Activated naive CD4-positive, alpha-beta T cell treated with anti-CD3 and anti-CD28 coated beads for 36 hours (primary cell): ENCODE data around the gene SLC25A12. TPM values are rescaled to one million over a fixed set of nuclear protein-coding genes. Genes with fewer than 3 reads are reported as not detected.
"Not testable (repeated sequence)": the region's sequence is repeated elsewhere in the genome, so short reads cannot be mapped to it uniquely, and the experiment has no call there.

Experiments
- CTCF ChIA-PET: fragments of 350-600 bp; sonication (Branson Sonifier 250); formaldehyde crosslinking; loops from one replicate; lab custom pipeline; 2021; ENCODE audit warnings: antibody characterized with exemption; lab: Charles Lee
- DNase-seq: peaks from one replicate; pipeline ENCODE4 v3.0.0-alpha.2; 2020
- H3K27ac Mint-ChIP-seq: one replicate; pipeline ENCODE4 v1.8.0; 2021; ENCODE audit warnings: mild to moderate bottlenecking, mixed read lengths
- H3K27me3 Mint-ChIP-seq: one replicate; pipeline ENCODE4 v1.8.0; 2021; ENCODE audit warnings: low read depth, mixed read lengths
- H3K36me3 Mint-ChIP-seq: one replicate; pipeline ENCODE4 v1.8.0; 2021; ENCODE audit warnings: low read depth, mixed read lengths
- H3K4me1 Mint-ChIP-seq: one replicate; pipeline ENCODE4 v1.8.0; 2021; ENCODE audit warnings: low read depth, mixed read lengths
- H3K4me3 Mint-ChIP-seq: one replicate; pipeline ENCODE4 v1.8.0; 2021; ENCODE audit warnings: mild to moderate bottlenecking, moderate library complexity, mixed read lengths
- H3K9me3 Mint-ChIP-seq: one replicate; pipeline ENCODE4 v1.8.0; 2021; ENCODE audit warnings: mixed read lengths
- intact Hi-C: fragments of 100-400 bp; cut with micrococcal nuclease; formaldehyde crosslinking; loops from one replicate; pipeline ENCODE4 v1.15.1; 2023
- total RNA-seq, 2 experiments: library from RNA; stranded (reverse); gene quantifications; one replicate each; pipeline ENCODE4 v1.2.3, GENCODE V29; 2021

SLC25A12 gene
- total RNA-seq, 2 experiments from 2014 or later: 15.0 to 17.4 TPM

DNA sequence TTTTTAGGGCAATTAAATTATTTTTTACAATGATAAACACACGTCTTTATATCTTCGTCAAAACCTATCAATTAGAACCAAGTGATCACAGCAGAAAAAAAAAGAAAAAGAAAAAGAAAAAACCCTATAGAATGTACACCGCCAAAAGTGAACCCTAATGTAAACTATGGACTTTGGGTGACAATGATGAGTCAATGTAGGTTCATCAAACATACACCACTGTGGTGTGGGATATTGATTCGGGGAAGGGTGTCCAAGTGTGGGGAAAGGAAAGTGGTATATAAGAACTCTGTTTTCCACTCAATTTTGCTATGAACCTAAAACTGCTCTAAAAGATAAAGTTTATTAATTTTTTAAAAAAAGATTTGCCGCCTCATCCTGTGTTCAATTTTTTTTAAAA lies 121.7 kb downstream of the SLC25A12 start:
- Mint-ChIP-seq H3K4me3 (no peak overlapping the region), H3K27me3 (no peaks in the 10 kb centered on the region), H3K36me3 (peaks cover 8% of the 10 kb centered on the region), H3K9me3 (peaks cover 16% of the 10 kb centered on the region), H3K4me1 (no peaks in the 10 kb centered on the region), H3K27ac (no peak overlapping the region)
- CTCF ChIA-PET: no interaction called here
- DNase-seq: no peak
- intact Hi-C loops: no loop called here

GRCh38 chr2:171771463-171771862 lies 122.6 kb downstream of the SLC25A12 start:
- Mint-ChIP-seq H3K4me1 (no peaks in the 10 kb centered on the region), H3K4me3 (no peak overlapping the region), H3K27me3 (no peaks in the 10 kb centered on the region), H3K27ac (no peak overlapping the region), H3K9me3 (peaks cover 16% of the 10 kb centered on the region), H3K36me3 (peaks cover 11% of the 10 kb centered on the region)
- intact Hi-C loops: no loop called here
- no peak for DNase-seq
- CTCF ChIA-PET: no interaction called here

- intact Hi-C loops: no loop called here
- H3K27me3 Mint-ChIP-seq: no peaks in the 10 kb centered on the region
- no peak overlapping the region for H3K4me3 Mint-ChIP-seq
- no peaks in the 10 kb centered on the region for H3K4me1 Mint-ChIP-seq
- peaks cover 34% of the 10 kb centered on the region for H3K36me3 Mint-ChIP-seq
- no peak for DNase-seq
- no peak overlapping the region for H3K27ac Mint-ChIP-seq
- H3K9me3 Mint-ChIP-seq: peaks cover 2% of the 10 kb centered on the region
- CTCF ChIA-PET: no interaction called here
These were observed 130.4 kb downstream of the SLC25A12 start for GRCh38 chr2:171763602-171764001.

GRCh38 chr2:171762879-171763573 lies 131.0 kb downstream of the SLC25A12 start:
- Mint-ChIP-seq H3K9me3 (peaks cover 7% of the 10 kb centered on the region), H3K36me3 (peaks cover 40% of the 10 kb centered on the region), H3K4me1 (no peaks in the 10 kb centered on the region), H3K27me3 (no peaks in the 10 kb centered on the region), H3K4me3 (no peak overlapping the region), H3K27ac (no peak overlapping the region)
- intact Hi-C loops: no loop called here
- CTCF ChIA-PET: no interaction called here
- DNase-seq: no peak

GRCh38 chr2:171761176-171761575 lies 132.9 kb downstream of the SLC25A12 start:
- H3K27me3 Mint-ChIP-seq, H3K27ac Mint-ChIP-seq, intact Hi-C loops, H3K4me1 Mint-ChIP-seq, DNase-seq, H3K4me3 Mint-ChIP-seq: not testable (repeated sequence)
- Mint-ChIP-seq H3K36me3 (peaks cover 47% of the 10 kb centered on the region), H3K9me3 (peaks cover 14% of the 10 kb centered on the region)
- CTCF ChIA-PET: interaction anchor here (0.6 to 0.7 kb wide), 2 partner anchors 16 to 324 kb away, joined by 3 to 5 read pairs; partner anchors contain the start of gene DLX1

GRCh38 chr2:171758762-171759161 lies 135.3 kb downstream of the SLC25A12 start:
- H3K27me3 Mint-ChIP-seq, intact Hi-C loops, CTCF ChIA-PET, DNase-seq, H3K4me3 Mint-ChIP-seq, H3K27ac Mint-ChIP-seq, H3K4me1 Mint-ChIP-seq: not testable (repeated sequence)
- Mint-ChIP-seq H3K36me3 (peaks cover 62% of the 10 kb centered on the region), H3K9me3 (peaks cover 23% of the 10 kb centered on the region)

- no peaks in the 10 kb centered on the region for H3K27me3 Mint-ChIP-seq
- H3K4me1 Mint-ChIP-seq: no peaks in the 10 kb centered on the region
- H3K9me3 Mint-ChIP-seq: peaks cover 21% of the 10 kb centered on the region
- no peak for DNase-seq
- H3K36me3 Mint-ChIP-seq: peaks cover 52% of the 10 kb centered on the region
- H3K4me3 Mint-ChIP-seq: no peak overlapping the region
- intact Hi-C loops: no loop called here
- CTCF ChIA-PET: interaction anchor here (0.6 kb wide), 1 partner anchor 183 kb away, joined by 6 read pairs; no protein-coding TSS in a partner anchor
- no peak overlapping the region for H3K27ac Mint-ChIP-seq
These were observed 139.6 kb downstream of the SLC25A12 start for GRCh38 chr2:171754254-171754939.

DNA sequence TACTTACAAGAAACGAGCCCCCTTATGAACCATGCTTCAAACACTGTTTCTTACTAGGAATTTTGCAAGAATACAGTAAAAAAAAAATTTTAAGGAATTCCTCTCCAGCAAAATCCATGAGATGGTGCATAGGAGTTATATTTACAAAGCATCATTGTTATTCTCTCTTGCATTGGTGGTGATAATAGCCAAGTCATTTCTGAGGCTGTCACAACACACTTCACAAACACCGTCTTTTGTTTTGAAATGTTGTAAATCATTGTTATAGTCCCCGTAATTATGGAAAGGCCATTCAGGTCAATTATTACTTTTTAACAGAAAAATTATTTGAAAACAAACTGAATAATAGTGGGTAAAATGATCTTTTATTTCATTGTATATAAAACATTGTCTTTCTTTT lies 146.7 kb downstream of the SLC25A12 start:
- Mint-ChIP-seq H3K36me3 (peaks cover 32% of the 10 kb centered on the region), H3K9me3 (no peaks in the 10 kb centered on the region), H3K4me3 (no peak overlapping the region), H3K27me3 (no peaks in the 10 kb centered on the region), H3K27ac (no peak overlapping the region), H3K4me1 (no peaks in the 10 kb centered on the region)
- intact Hi-C loops: no loop called here
- DNase-seq: no peak
- CTCF ChIA-PET: no interaction called here

GRCh38 chr2:171745806-171746205 lies 148.2 kb downstream of the SLC25A12 start:
- Mint-ChIP-seq H3K9me3 (no peaks in the 10 kb centered on the region), H3K27ac (no peak overlapping the region), H3K27me3 (no peaks in the 10 kb centered on the region), H3K36me3 (peaks cover 31% of the 10 kb centered on the region), H3K4me3 (no peak overlapping the region), H3K4me1 (no peaks in the 10 kb centered on the region)
- CTCF ChIA-PET: interaction anchor here (0.6 kb wide), 1 partner anchor 15 kb away, joined by 5 read pairs; no protein-coding TSS in a partner anchor
- intact Hi-C loops: no loop called here
- no peak for DNase-seq

- intact Hi-C loops: no loop called here
- peaks cover 29% of the 10 kb centered on the region for H3K36me3 Mint-ChIP-seq
- no peaks in the 10 kb centered on the region for H3K27me3 Mint-ChIP-seq
- H3K4me1 Mint-ChIP-seq: no peaks in the 10 kb centered on the region
- CTCF ChIA-PET: no interaction called here
- H3K4me3 Mint-ChIP-seq: no peak overlapping the region
- no peak for DNase-seq
- no peaks in the 10 kb centered on the region for H3K9me3 Mint-ChIP-seq
- no peak overlapping the region for H3K27ac Mint-ChIP-seq
These were observed 148.9 kb downstream of the SLC25A12 start for GRCh38 chr2:171745141-171745540.

GRCh38 chr2:171742760-171743159 lies 151.3 kb downstream of the SLC25A12 start:
- Mint-ChIP-seq H3K4me1 (no peaks in the 10 kb centered on the region), H3K9me3 (no peaks in the 10 kb centered on the region), H3K27me3 (no peaks in the 10 kb centered on the region), H3K27ac (no peak overlapping the region), H3K36me3 (peaks cover 24% of the 10 kb centered on the region), H3K4me3 (no peak overlapping the region)
- no peak for DNase-seq
- CTCF ChIA-PET: no interaction called here
- intact Hi-C loops: no loop called here

- CTCF ChIA-PET: interaction anchor here (0.8 to 1.3 kb wide), 3 partner anchors 146 to 386 kb away, joined by 3 to 5 read pairs (median 3); no protein-coding TSS in a partner anchor
These were observed 152.9 kb downstream of the SLC25A12 start for GRCh38 chr2:171741189-171741588.

More at GRCh38 chr2:171741189-171741588, 152.9 kb downstream of the SLC25A12 start:
- peaks cover 24% of the 10 kb centered on the region for H3K36me3 Mint-ChIP-seq
- no peak overlapping the region for H3K27ac Mint-ChIP-seq
- no peak overlapping the region for H3K4me3 Mint-ChIP-seq
- H3K27me3 Mint-ChIP-seq: no peaks in the 10 kb centered on the region
- no peaks in the 10 kb centered on the region for H3K4me1 Mint-ChIP-seq
- H3K9me3 Mint-ChIP-seq: no peaks in the 10 kb centered on the region
- intact Hi-C loops: no loop called here
- DNase-seq: no peak
